Spleen (tissue), 11 donors: ENCODE data around the gene HOXC13. TPM values are rescaled to one million over a fixed set of nuclear protein-coding genes. Genes with fewer than 3 reads are reported as not detected.

ENCODE experiments used
- DNase-seq: peaks from one replicate; pipeline ENCODE4 v3.0.0-alpha.2; 2020
- H3K27ac ChIP-seq, 8 donors: fragments of 200-600 bp; sonication (generic) in 7 of 8; 1 replicate in 4 of 8; 2 replicates in 4 of 8; pipeline versions ENCODE4 v1.5.0 to v1.8.0; 2016 to 2021; ENCODE audit warnings: inconsistent platforms in 4 of 8, mild to moderate bottlenecking in 4 of 8, moderate library complexity in 1 of 8
- H3K27me3 ChIP-seq, 7 donors: fragments of 200-600 bp; sonication (generic) in 6 of 7; replicated peaks in 1 of 7; 1 replicate in 4 of 7; 2 replicates in 3 of 7; pipeline versions ENCODE4 v1.5.0 to v1.8.0; 2016 to 2021; ENCODE audit warnings: inconsistent platforms in 3 of 7, mild to moderate bottlenecking in 1 of 7
- H3K36me3 ChIP-seq, 6 donors: fragments of 200-600 bp; sonication (generic) in 5 of 6; 1 replicate in 4 of 6; 2 replicates in 2 of 6; pipeline versions ENCODE4 v1.5.0 to v1.8.0; 2016 to 2021; ENCODE audit warnings: inconsistent platforms in 2 of 6
- H3K4me1 ChIP-seq, 6 donors: fragments of 200-600 bp; sonication (generic) in 5 of 6; 1 replicate in 3 of 6; 2 replicates in 3 of 6; pipeline versions ENCODE4 v1.5.0 to v1.8.0; 2016 to 2021; ENCODE audit warnings: inconsistent platforms in 3 of 6
- H3K4me3 ChIP-seq, 8 donors: fragments of 200-600 bp; sonication (generic) in 7 of 8; 1 replicate in 4 of 8; 2 replicates in 4 of 8; pipeline versions ENCODE4 v1.5.0 to v1.8.0; 2016 to 2021; ENCODE audit warnings: inconsistent platforms in 4 of 8, mild to moderate bottlenecking in 4 of 8, moderate library complexity in 2 of 8
- H3K9me3 ChIP-seq, 8 donors: fragments of 200-600 bp; sonication (generic) in 7 of 8; 1 replicate in 4 of 8; 2 replicates in 4 of 8; pipeline versions ENCODE4 v1.5.0 to v1.8.0; 2016 to 2021; ENCODE audit warnings: inconsistent platforms in 4 of 8
- CTCF ChIP-seq, 11 experiments: fragments of 200-600 bp in 7 of 11; fragments of 450-650 bp in 4 of 11; sonication (generic) in 4 of 11; IDR thresholded peaks in 8 of 11; conservative IDR thresholded peaks in 3 of 11; 1 replicate in 7 of 11; 2 replicates in 4 of 11; pipeline versions ENCODE4 v1.4.0 to v1.8.0; 2016 to 2021; ENCODE audit warnings: antibody characterized with exemption in 11 of 11, inconsistent platforms in 4 of 11, mild to moderate bottlenecking in 1 of 11
- POLR2A ChIP-seq, 3 donors: fragments of 450-650 bp; IDR thresholded peaks; one replicate each; pipeline ENCODE4 v1.5.1; 2017; ENCODE audit warnings: antibody characterized with exemption in 3 of 3, mild to moderate bottlenecking in 1 of 3
- POLR2AphosphoS5 ChIP-seq, 3 donors: sonication (generic); formaldehyde crosslinking; IDR thresholded peaks; one replicate each; pipeline ENCODE4 v1.5.1; 2017; ENCODE audit warnings: antibody characterized with exemption in 3 of 3
- WGBS, 5 donors: extraction: QIAGEN DNeasy Blood & Tissue Kit in 3 of 5; methylation state at CpG; one replicate each; pipeline versions ENCODE4 v1.1.5 to v1.1.7; 2013 to 2018; 5-methylcytosine and 5-hydroxymethylcytosine counted together
- intact Hi-C: fragments of 100-400 bp; cut with DNase I; formaldehyde crosslinking; loops from one replicate; pipeline ENCODE4 v1.15.0; 2023; ENCODE audit warnings: low total_unique reads
- polyA plus RNA-seq, 3 donors: library from polyadenylated mRNA; stranded (reverse); fragments of 200-250 nt; gene quantifications; one replicate each; pipeline ENCODE4 v1.2.1, GENCODE V29; 2013
- total RNA-seq, 7 donors: library from RNA; depleted of rRNA in 3 of 7; stranded (reverse); fragments of >200 nt in 3 of 7; fragmentation: NEBNext Ultra II Directional in 4 of 7; extraction: Animal tissue kit (Norgen Biotek cat#: 25700) in 4 of 7; gene quantifications; one replicate each; pipeline versions ENCODE4 v1.1.0 to v1.2.1, GENCODE V29; 2016 to 2021
- donor health status: healthy with polysubstance abuse.
- donor health status: DM: no; HTN: no; CAD: no; lungs with moderate emphysema.
- donor health status: DM: no; HTN: no; CAD: no.
- donor health status: Bipolar disorder and iron deficiency.
- donor health status: healthy.
- donor health status: DM: no; HTN: no; CAD: no.
- donor health status: DM: yes; HTN: yes; CAD: no.

Gene HOXC13
- total and polyA plus RNA-seq, 10 donors = not detected

DNA sequence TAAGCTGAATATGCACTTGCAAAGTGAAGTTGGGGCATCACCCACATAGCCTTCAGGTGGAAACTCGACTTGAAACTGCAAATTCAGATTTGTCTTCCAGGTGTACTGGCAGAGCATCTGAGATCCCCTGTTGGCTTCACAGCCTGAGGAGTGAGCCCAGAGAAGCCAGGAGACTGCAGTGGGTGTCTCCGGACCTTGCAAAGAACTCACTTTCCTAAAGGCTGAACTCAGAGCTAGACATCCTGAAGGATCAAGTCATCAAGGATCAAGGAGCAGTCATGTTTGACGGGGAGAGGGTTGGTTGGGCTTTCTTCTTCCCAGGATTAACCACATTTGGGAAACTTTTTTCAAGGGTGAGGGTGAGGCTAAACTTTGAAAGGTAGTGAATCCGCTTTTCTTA, 9.1 kb upstream of the HOXC13 start:
- no peak for DNase-seq
- H3K27me3 ChIP-seq = peaks cover 6 to 100% (median 93%) of the 10 kb centered on the region in 7 donors
- no peak overlapping the region for H3K4me3 ChIP-seq
- no peaks in the 10 kb centered on the region for H3K4me1 ChIP-seq
- H3K9me3 ChIP-seq = no peaks in the 10 kb centered on the region
- H3K36me3 ChIP-seq = no peaks in the 10 kb centered on the region
- TF ChIP-seq POLR2AphosphoS5 (IDR thresholded peaks at IDR 0.05) = no peak
- TF ChIP-seq POLR2A (IDR thresholded peaks at IDR 0.05) = no peak
- TF ChIP-seq CTCF (IDR thresholded peaks at IDR 0.05 in 8 of 11, conservative IDR thresholded peaks at IDR 0.05 in 3 of 11) = no peak
- intact Hi-C loops = no loop called here
- H3K27ac ChIP-seq = no peak overlapping the region
- 8 to 26% (median 15%) methylated on average over 4 of the region's 4 CpGs for WGBS, 5 donors

GRCh38 chr12:53930591-53931255, 7.9 kb upstream of the HOXC13 start:
- peaks cover 8 to 100% (median 93%) of the 10 kb centered on the region in 7 donors for H3K27me3 ChIP-seq
- no peak for DNase-seq
- no peak overlapping the region for H3K27ac ChIP-seq
- H3K4me1 ChIP-seq = peaks cover 0 to 8% (median 6%) of the 10 kb centered on the region in 6 donors
- no peaks in the 10 kb centered on the region for H3K9me3 ChIP-seq
- TF ChIP-seq POLR2A (IDR thresholded peaks at IDR 0.05) (no peak), CTCF (IDR thresholded peaks at IDR 0.05 in 8 of 11, conservative IDR thresholded peaks at IDR 0.05 in 3 of 11) (no peak), POLR2AphosphoS5 (IDR thresholded peaks at IDR 0.05) (no peak)
- WGBS, 5 donors = 6 to 13% (median 9%) methylated on average over 30 of the region's 30 CpGs
- H3K4me3 ChIP-seq = no peak overlapping the region
- intact Hi-C loops = no loop called here
- H3K36me3 ChIP-seq = no peaks in the 10 kb centered on the region

GRCh38 chr12:53931844-53932581, 6.6 kb upstream of the HOXC13 start:
- intact Hi-C loops = no loop called here
- WGBS, 5 donors = 29 to 40% (median 32%) methylated on average over 4 of the region's 4 CpGs
- DNase-seq = no peak
- Histone ChIP-seq H3K4me1 (peaks cover 0 to 12% (median 7%) of the 10 kb centered on the region in 6 donors), H3K9me3 (no peaks in the 10 kb centered on the region), H3K4me3 (no peak overlapping the region), H3K27ac (no peak overlapping the region), H3K36me3 (no peaks in the 10 kb centered on the region), H3K27me3 (peaks cover 11 to 100% (median 93%) of the 10 kb centered on the region in 7 donors)
- TF ChIP-seq CTCF (IDR thresholded peaks at IDR 0.05 in 8 of 11, conservative IDR thresholded peaks at IDR 0.05 in 3 of 11) (no peak), POLR2AphosphoS5 (IDR thresholded peaks at IDR 0.05) (no peak), POLR2A (IDR thresholded peaks at IDR 0.05) (no peak)

- Histone ChIP-seq H3K36me3 (no peaks in the 10 kb centered on the region), H3K4me1 (peaks cover 0 to 12% (median 7%) of the 10 kb centered on the region in 6 donors), H3K4me3 (no peak overlapping the region), H3K27me3 (peaks cover 16 to 100% (median 93%) of the 10 kb centered on the region in 7 donors), H3K27ac (no peak overlapping the region), H3K9me3 (no peaks in the 10 kb centered on the region)
- DNase-seq = no peak
- intact Hi-C loops = no loop called here
- TF ChIP-seq CTCF (IDR thresholded peaks at IDR 0.05 in 8 of 11, conservative IDR thresholded peaks at IDR 0.05 in 3 of 11) = no peak
- TF ChIP-seq POLR2AphosphoS5 (IDR thresholded peaks at IDR 0.05) = no peak
- no peak for TF ChIP-seq POLR2A (IDR thresholded peaks at IDR 0.05)
- 26 to 33% (median 31%) methylated on average over 4 of the region's 4 CpGs for WGBS, 5 donors
Observed at GRCh38 chr12:53932915-53933314, 5.7 kb upstream of the HOXC13 start.
